22Rv1 (cell line): ENCODE data around the gene EPC2.

ENCODE experiments used
- H3K27ac ChIP-seq: fragments of 450-650 bp; 2 replicates; pipeline ENCODE4 v1.5.1; 2017
- ZFX ChIP-seq: fragments of 450-650 bp; IDR thresholded peaks from 2 replicates; pipeline ENCODE4 v1.6.1; 2017; ENCODE audit warnings: antibody characterized with exemption, borderline replicate concordance
- TF ChIP-seq, protein P1 (sequence below): fragments of 450-650 bp; IDR thresholded peaks from 2 replicates; pipeline ENCODE4 v1.5.1; 2017; ENCODE audit warnings: mild to moderate bottlenecking

EPC2 gene

DNA sequence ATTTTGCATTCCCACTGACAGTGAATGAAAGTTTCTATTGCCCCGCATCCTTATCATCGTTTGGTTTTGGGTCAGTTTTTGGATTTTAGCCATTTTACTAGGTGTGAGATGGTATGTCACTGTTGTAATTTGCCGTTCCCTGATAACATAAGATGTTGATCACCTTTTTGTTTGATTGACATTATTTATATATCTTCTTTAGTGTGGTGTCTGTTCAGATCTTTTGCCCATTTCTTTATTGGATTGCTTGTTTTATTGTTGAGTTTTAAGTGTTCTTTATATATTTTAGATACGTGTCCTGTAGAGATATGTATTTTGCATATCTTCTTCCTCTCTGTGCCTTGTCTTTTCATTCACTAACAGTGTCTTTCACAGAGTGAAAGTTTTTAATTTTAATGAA, 55.3 kb downstream of the EPC2 start:
- H3K27ac ChIP-seq, result no peak overlapping the region
- TF ChIP-seq, protein P1, sequence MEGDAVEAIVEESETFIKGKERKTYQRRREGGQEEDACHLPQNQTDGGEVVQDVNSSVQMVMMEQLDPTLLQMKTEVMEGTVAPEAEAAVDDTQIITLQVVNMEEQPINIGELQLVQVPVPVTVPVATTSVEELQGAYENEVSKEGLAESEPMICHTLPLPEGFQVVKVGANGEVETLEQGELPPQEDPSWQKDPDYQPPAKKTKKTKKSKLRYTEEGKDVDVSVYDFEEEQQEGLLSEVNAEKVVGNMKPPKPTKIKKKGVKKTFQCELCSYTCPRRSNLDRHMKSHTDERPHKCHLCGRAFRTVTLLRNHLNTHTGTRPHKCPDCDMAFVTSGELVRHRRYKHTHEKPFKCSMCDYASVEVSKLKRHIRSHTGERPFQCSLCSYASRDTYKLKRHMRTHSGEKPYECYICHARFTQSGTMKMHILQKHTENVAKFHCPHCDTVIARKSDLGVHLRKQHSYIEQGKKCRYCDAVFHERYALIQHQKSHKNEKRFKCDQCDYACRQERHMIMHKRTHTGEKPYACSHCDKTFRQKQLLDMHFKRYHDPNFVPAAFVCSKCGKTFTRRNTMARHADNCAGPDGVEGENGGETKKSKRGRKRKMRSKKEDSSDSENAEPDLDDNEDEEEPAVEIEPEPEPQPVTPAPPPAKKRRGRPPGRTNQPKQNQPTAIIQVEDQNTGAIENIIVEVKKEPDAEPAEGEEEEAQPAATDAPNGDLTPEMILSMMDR, result no peak
- no peak for TF ChIP-seq ZFX

GRCh38 chr2:148701039-148701438, 56.5 kb downstream of the EPC2 start:
- TF ChIP-seq, protein P1, result no peak
- no peak for TF ChIP-seq ZFX
- H3K27ac ChIP-seq, result no peak overlapping the region

- TF ChIP-seq ZFX, result no peak
- TF ChIP-seq, protein P1, result no peak
These were observed 57.3 kb downstream of the EPC2 start for GRCh38 chr2:148701877-148702276.

DNA sequence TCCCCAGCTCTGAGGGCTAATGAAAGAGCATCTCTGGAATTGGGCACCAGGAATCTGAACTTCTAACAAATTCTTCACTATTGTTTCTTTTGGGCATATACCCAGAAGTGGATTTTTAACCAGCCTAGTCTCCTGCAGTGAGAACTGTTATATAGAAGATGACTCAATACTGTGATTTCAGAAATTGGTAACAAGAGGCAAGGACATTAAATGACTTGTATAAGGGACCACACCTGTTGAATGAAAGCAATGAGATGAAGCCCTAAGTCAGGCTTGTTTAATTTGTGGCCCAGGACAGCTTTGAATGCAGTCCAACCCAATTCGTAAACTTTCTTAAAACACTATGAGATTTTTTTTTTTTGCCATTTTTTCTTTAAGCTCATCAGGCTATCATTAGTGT, 57.9 kb downstream of the EPC2 start:
- TF ChIP-seq ZFX, result no peak
- TF ChIP-seq, protein P1, result no peak
- no peak overlapping the region for H3K27ac ChIP-seq

More at GRCh38 chr2:148701877-148702276, 57.3 kb downstream of the EPC2 start:
- H3K27ac ChIP-seq, result no peak overlapping the region

GRCh38 chr2:148704247-148704646, 59.7 kb downstream of the EPC2 start:
- H3K27ac ChIP-seq, result no peak overlapping the region

GRCh38 chr2:148716378-148716920, 71.9 kb downstream of the EPC2 start:
- TF ChIP-seq, protein P1, result no peak
- TF ChIP-seq ZFX, result no peak
- H3K27ac ChIP-seq, result no peak overlapping the region

More at GRCh38 chr2:148704247-148704646, 59.7 kb downstream of the EPC2 start:
- no peak for TF ChIP-seq ZFX
- TF ChIP-seq, protein P1, result no peak

DNA sequence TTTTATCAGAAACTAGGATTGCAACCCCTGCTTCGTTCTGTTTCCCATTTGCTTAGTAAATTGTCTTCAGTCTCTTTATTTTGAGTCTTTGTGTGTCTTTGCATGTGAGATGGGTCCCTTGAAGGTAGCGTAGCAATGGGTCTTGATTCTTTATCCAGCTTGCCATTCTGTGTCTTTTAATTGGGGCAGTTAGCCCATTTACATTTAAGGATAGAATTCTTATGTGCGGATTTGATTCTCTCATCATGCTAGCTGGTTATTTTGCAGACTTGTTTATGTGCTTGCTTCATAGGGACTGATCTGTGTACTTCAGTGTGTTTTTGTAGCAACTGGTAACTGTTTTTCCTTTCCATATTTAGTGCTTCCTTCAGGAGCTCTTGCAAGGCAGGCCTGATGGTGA, 73.5 kb downstream of the EPC2 start:
- no peak overlapping the region for H3K27ac ChIP-seq
- TF ChIP-seq ZFX, result no peak
- TF ChIP-seq, protein P1, result no peak
